SK-N-MC (cell line): ENCODE measurements around the gene DZIP1.

Source experiments
- DNase-seq: peaks from one replicate; pipeline ENCODE4 v3.0.0-alpha.2; 2011; ENCODE audit warnings: low read depth, low spot score
- H3K27ac ChIP-seq: fragments of 200-600 bp; sonication (generic); 2 replicates; pipeline ENCODE4 v1.5.1; 2016; ENCODE audit warnings: mixed run types
- H3K36me3 ChIP-seq: fragments of 200-600 bp; sonication (generic); 2 replicates; pipeline ENCODE4 v1.6.1; 2017; ENCODE audit warnings: antibody characterized with exemption, low read length, mixed read lengths; ENCODE audit not compliant: insufficient read depth
- H3K4me3 ChIP-seq: fragments of 200-600 bp; sonication (generic); 2 replicates; pipeline ENCODE4 v1.5.1; 2016
- H3K9ac ChIP-seq: fragments of 200-600 bp; sonication (generic); 2 replicates; pipeline ENCODE4 v1.8.0; 2017; ENCODE audit warnings: mixed run types, mixed read lengths; ENCODE audit not compliant: insufficient read length
- H3K9me3 ChIP-seq: fragments of 200-600 bp; sonication (generic); 2 replicates; pipeline ENCODE4 v1.6.1; 2017; ENCODE audit warnings: low read depth, mild to moderate bottlenecking, antibody characterized with exemption, low read length, moderate library complexity, mixed read lengths
- EZH2 ChIP-seq: fragments of 200-600 bp; sonication (generic); IDR thresholded peaks from one replicate; pipeline ENCODE4 v1.6.1; 2017; ENCODE audit warnings: antibody characterized with exemption
- FOXP2 ChIP-seq: optimal IDR thresholded peaks from 2 replicates; pipeline ENCODE3; 2011; ENCODE audit warnings: mild to moderate bottlenecking, moderate library complexity; ENCODE audit not compliant: insufficient read depth; ENCODE audit errors: extremely low read length, control extremely low read depth
- POLR2AphosphoS5 ChIP-seq: IDR thresholded peaks from 2 replicates; pipeline ENCODE4 v1.6.1; 2012; ENCODE audit warnings: mild to moderate bottlenecking, low read depth, low read length, borderline replicate concordance

DZIP1 gene

GRCh38 chr13:95620030-95620824 is 24.3 kb downstream of the DZIP1 start:
- no peak for DNase-seq
- no peak overlapping the region for H3K9ac ChIP-seq
- no peak overlapping the region for H3K27ac ChIP-seq
- no peaks in the 10 kb centered on the region for H3K9me3 ChIP-seq
- H3K36me3 ChIP-seq, result no peaks in the 10 kb centered on the region
- H3K4me3 ChIP-seq, result no peak overlapping the region
- TF ChIP-seq POLR2AphosphoS5 (no peak), EZH2 (no peak), FOXP2 (no peak)

GRCh38 chr13:95615539-95615938 is 29.0 kb downstream of the DZIP1 start:
- no peaks in the 10 kb centered on the region for H3K9me3 ChIP-seq
- no peaks in the 10 kb centered on the region for H3K36me3 ChIP-seq
- H3K9ac ChIP-seq, result no peak overlapping the region
- H3K27ac ChIP-seq, result no peak overlapping the region
- no peak for DNase-seq
- TF ChIP-seq POLR2AphosphoS5, result no peak
- no peak overlapping the region for H3K4me3 ChIP-seq

- Histone ChIP-seq H3K36me3 (no peaks in the 10 kb centered on the region), H3K9me3 (no peaks in the 10 kb centered on the region), H3K27ac (no peak overlapping the region), H3K9ac (no peak overlapping the region), H3K4me3 (no peak overlapping the region)
- DNase-seq, result no peak
- TF ChIP-seq POLR2AphosphoS5, result no peak
- TF ChIP-seq EZH2, result no peak
- TF ChIP-seq FOXP2, result no peak
Measured at GRCh38 chr13:95614641-95615245, 29.8 kb downstream of the DZIP1 start.

GRCh38 chr13:95608640-95609323 is 35.7 kb downstream of the DZIP1 start:
- H3K36me3 ChIP-seq, result no peaks in the 10 kb centered on the region

GRCh38 chr13:95607366-95607765 is 37.1 kb downstream of the DZIP1 start:
- no peak overlapping the region for H3K4me3 ChIP-seq
- no peak overlapping the region for H3K27ac ChIP-seq
- TF ChIP-seq EZH2, result no peak
- no peak for TF ChIP-seq FOXP2
- TF ChIP-seq POLR2AphosphoS5, result no peak
- no peaks in the 10 kb centered on the region for H3K36me3 ChIP-seq
- DNase-seq, result no peak
- H3K9me3 ChIP-seq, result no peaks in the 10 kb centered on the region
- H3K9ac ChIP-seq, result no peak overlapping the region

More at GRCh38 chr13:95608640-95609323, 35.7 kb downstream of the DZIP1 start:
- H3K4me3 ChIP-seq, result no peak overlapping the region
- no peak for TF ChIP-seq EZH2
- TF ChIP-seq POLR2AphosphoS5, result no peak
- no peak for TF ChIP-seq FOXP2
- H3K27ac ChIP-seq, result no peak overlapping the region
- no peak overlapping the region for H3K9ac ChIP-seq
- H3K9me3 ChIP-seq, result no peaks in the 10 kb centered on the region
- no peak for DNase-seq

GRCh38 chr13:95605448-95606125 is 38.9 kb downstream of the DZIP1 start:
- no peak overlapping the region for H3K9ac ChIP-seq
- TF ChIP-seq FOXP2, result no peak
- no peak for TF ChIP-seq POLR2AphosphoS5
- TF ChIP-seq EZH2, result no peak
- no peaks in the 10 kb centered on the region for H3K9me3 ChIP-seq
- H3K36me3 ChIP-seq, result no peaks in the 10 kb centered on the region
- no peak overlapping the region for H3K27ac ChIP-seq
- no peak for DNase-seq
- no peak overlapping the region for H3K4me3 ChIP-seq

GRCh38 chr13:95604556-95604915 is 40.0 kb downstream of the DZIP1 start:
- Histone ChIP-seq H3K36me3 (no peaks in the 10 kb centered on the region), H3K9me3 (no peaks in the 10 kb centered on the region), H3K4me3 (no peak overlapping the region), H3K27ac (no peak overlapping the region), H3K9ac (no peak overlapping the region)
- TF ChIP-seq EZH2, result no peak
- no peak for TF ChIP-seq POLR2AphosphoS5
- TF ChIP-seq FOXP2, result no peak
- no peak for DNase-seq

- TF ChIP-seq FOXP2 (no peak), EZH2 (no peak), POLR2AphosphoS5 (no peak)
- Histone ChIP-seq H3K36me3 (no peaks in the 10 kb centered on the region), H3K9ac (no peak overlapping the region), H3K9me3 (no peaks in the 10 kb centered on the region), H3K4me3 (no peak overlapping the region), H3K27ac (no peak overlapping the region)
- DNase-seq, result no peak
Measured at GRCh38 chr13:95603887-95604555, 40.5 kb downstream of the DZIP1 start.
